Activated CD4-positive, alpha-beta memory T cell treated with anti-CD3 and anti-CD28 coated beads for 36 hours (primary cell): ENCODE data around the gene CCDC171. TPM values are rescaled to one million over a fixed set of nuclear protein-coding genes. Genes with fewer than 3 reads are reported as not detected.
"Not testable (repeated sequence)": the region's sequence is repeated elsewhere in the genome, so short reads cannot be mapped to it uniquely, and the experiment has no call there.

Experiments
- CTCF ChIA-PET: fragments of 350-600 bp; sonication (Branson Sonifier 250); formaldehyde crosslinking; loops from one replicate; lab custom pipeline; 2021; ENCODE audit warnings: antibody characterized with exemption, inconsistent platforms; lab: Charles Lee
- POLR2A ChIA-PET: fragments of 350-600 bp; sonication (Branson Sonifier 250); formaldehyde crosslinking; loops from one replicate; lab custom pipeline; 2021; ENCODE audit warnings: antibody characterized with exemption; lab: Charles Lee
- DNase-seq: peaks from one replicate; pipeline ENCODE4 v3.0.0-alpha.2; 2020
- H3K27ac Mint-ChIP-seq: one replicate; pipeline ENCODE4 v1.8.0; 2021; ENCODE audit warnings: mixed read lengths
- H3K27me3 Mint-ChIP-seq: one replicate; pipeline ENCODE4 v1.8.0; 2021; ENCODE audit warnings: mixed read lengths
- H3K36me3 Mint-ChIP-seq: one replicate; pipeline ENCODE4 v1.8.0; 2021; ENCODE audit warnings: mixed read lengths
- H3K4me1 Mint-ChIP-seq: one replicate; pipeline ENCODE4 v1.8.0; 2021; ENCODE audit warnings: low read depth, mixed read lengths
- H3K4me3 Mint-ChIP-seq: one replicate; pipeline ENCODE4 v1.8.0; 2021; ENCODE audit warnings: mild to moderate bottlenecking, mixed read lengths
- H3K9me3 Mint-ChIP-seq: one replicate; pipeline ENCODE4 v1.8.0; 2021; ENCODE audit warnings: mixed read lengths
- intact Hi-C: fragments of 100-400 bp; cut with micrococcal nuclease; formaldehyde crosslinking; loops from one replicate; pipeline ENCODE4 v1.15.1; 2023
- total RNA-seq, 2 experiments: library from RNA; stranded (reverse); gene quantifications; one replicate each; pipeline ENCODE4 v1.2.3, GENCODE V29; 2021

The CCDC171 gene
- total RNA-seq, 2 experiments from 2014 or later, result 2.5 to 2.7 TPM

GRCh38 chr9:15522130-15522755 lies 30.6 kb upstream of the CCDC171 start:
- intact Hi-C loops, result no loop called here
- Mint-ChIP-seq H3K36me3 (no peaks in the 10 kb centered on the region), H3K4me1 (no peaks in the 10 kb centered on the region), H3K27me3 (no peaks in the 10 kb centered on the region), H3K9me3 (no peaks in the 10 kb centered on the region), H3K4me3 (no peak overlapping the region), H3K27ac (no peak overlapping the region)
- POLR2A ChIA-PET, result no interaction called here
- CTCF ChIA-PET, result no interaction called here
- no peak for DNase-seq

GRCh38 chr9:15524845-15525455 lies 27.9 kb upstream of the CCDC171 start:
- no peaks in the 10 kb centered on the region for H3K9me3 Mint-ChIP-seq
- DNase-seq, result no peak
- CTCF ChIA-PET, result no interaction called here
- POLR2A ChIA-PET, result no interaction called here
- H3K4me1 Mint-ChIP-seq, result no peaks in the 10 kb centered on the region
- no peak overlapping the region for H3K27ac Mint-ChIP-seq
- H3K27me3 Mint-ChIP-seq, result no peaks in the 10 kb centered on the region
- H3K4me3 Mint-ChIP-seq, result no peak overlapping the region
- H3K36me3 Mint-ChIP-seq, result no peaks in the 10 kb centered on the region
- intact Hi-C loops, result no loop called here

- H3K36me3 Mint-ChIP-seq, result no peaks in the 10 kb centered on the region
- no peaks in the 10 kb centered on the region for H3K9me3 Mint-ChIP-seq
- POLR2A ChIA-PET, result no interaction called here
- no peaks in the 10 kb centered on the region for H3K4me1 Mint-ChIP-seq
- CTCF ChIA-PET, result no interaction called here
- H3K4me3 Mint-ChIP-seq, result no peak overlapping the region
- no peak for DNase-seq
- H3K27me3 Mint-ChIP-seq, result no peaks in the 10 kb centered on the region
- intact Hi-C loops, result no loop called here
- H3K27ac Mint-ChIP-seq, result no peak overlapping the region
These were observed 26.9 kb upstream of the CCDC171 start for GRCh38 chr9:15525958-15526357.

- H3K4me3 Mint-ChIP-seq, H3K27me3 Mint-ChIP-seq, H3K36me3 Mint-ChIP-seq, H3K27ac Mint-ChIP-seq, H3K9me3 Mint-ChIP-seq, CTCF ChIA-PET, POLR2A ChIA-PET, intact Hi-C loops, H3K4me1 Mint-ChIP-seq, DNase-seq: not testable (repeated sequence)
These were observed 25.8 kb upstream of the CCDC171 start for GRCh38 chr9:15527035-15527434.

- intact Hi-C loops, result no loop called here
- Mint-ChIP-seq H3K4me3 (no peak overlapping the region), H3K36me3 (no peaks in the 10 kb centered on the region), H3K9me3 (no peaks in the 10 kb centered on the region), H3K27me3 (no peaks in the 10 kb centered on the region), H3K4me1 (peaks cover 9% of the 10 kb centered on the region), H3K27ac (no peak overlapping the region)
- no peak for DNase-seq
- ChIA-PET CTCF (interaction anchor here (0.9 to 1.9 kb wide), 3 partner anchors 19 to 86 kb away, joined by 3 to 5 read pairs (median 4); partner anchors contain the start of gene PSIP1), POLR2A (no interaction called here)
These were observed 23.1 kb upstream of the CCDC171 start for GRCh38 chr9:15529566-15530324.

GRCh38 chr9:15531380-15531779 lies 21.5 kb upstream of the CCDC171 start:
- Mint-ChIP-seq H3K4me3 (no peak overlapping the region), H3K27ac (peak overlapping the region; percentile 49), H3K36me3 (no peaks in the 10 kb centered on the region), H3K9me3 (no peaks in the 10 kb centered on the region), H3K4me1 (peaks cover 9% of the 10 kb centered on the region), H3K27me3 (no peaks in the 10 kb centered on the region)
- intact Hi-C loops, result no loop called here
- peak; percentile 27 for DNase-seq
- POLR2A ChIA-PET, result interaction anchor here (1.2 kb wide), 1 partner anchor 20 kb away, joined by 3 read pairs; the partner anchor contains the start of gene PSIP1
- CTCF ChIA-PET, result interaction anchor here (0.7 to 1.9 kb wide), 3 partner anchors 20 to 75 kb away, joined by 3 to 5 read pairs (median 4); partner anchors contain the start of gene PSIP1

- H3K27ac Mint-ChIP-seq, result no peak overlapping the region
- ChIA-PET POLR2A (interaction anchor here (1.5 kb wide), 1 partner anchor 11 kb away, joined by 3 read pairs; the partner anchor contains the start of gene CCDC171), CTCF (no interaction called here)
- H3K4me1 Mint-ChIP-seq, result no peaks in the 10 kb centered on the region
- no peaks in the 10 kb centered on the region for H3K36me3 Mint-ChIP-seq
- H3K27me3 Mint-ChIP-seq, result no peaks in the 10 kb centered on the region
- no peak for DNase-seq
- intact Hi-C loops, result no loop called here
- H3K4me3 Mint-ChIP-seq, result no peak overlapping the region
- no peaks in the 10 kb centered on the region for H3K9me3 Mint-ChIP-seq
These were observed 11.0 kb upstream of the CCDC171 start for GRCh38 chr9:15541872-15542271.

GRCh38 chr9:15542624-15543023 lies 10.2 kb upstream of the CCDC171 start:
- POLR2A ChIA-PET, result no interaction called here

GRCh38 chr9:15543047-15543813 lies 9.6 kb upstream of the CCDC171 start:
- no peak overlapping the region for H3K27ac Mint-ChIP-seq
- H3K9me3 Mint-ChIP-seq, result no peaks in the 10 kb centered on the region
- no peak for DNase-seq
- H3K4me3 Mint-ChIP-seq, result no peak overlapping the region
- ChIA-PET CTCF (no interaction called here), POLR2A (no interaction called here)
- H3K36me3 Mint-ChIP-seq, result no peaks in the 10 kb centered on the region
- no peaks in the 10 kb centered on the region for H3K27me3 Mint-ChIP-seq
- intact Hi-C loops, result no loop called here
- no peaks in the 10 kb centered on the region for H3K4me1 Mint-ChIP-seq

More at GRCh38 chr9:15542624-15543023, 10.2 kb upstream of the CCDC171 start:
- no peak for DNase-seq
- Mint-ChIP-seq H3K36me3 (no peaks in the 10 kb centered on the region), H3K4me3 (no peak overlapping the region), H3K4me1 (no peaks in the 10 kb centered on the region), H3K27ac (no peak overlapping the region), H3K9me3 (no peaks in the 10 kb centered on the region), H3K27me3 (no peaks in the 10 kb centered on the region)
- intact Hi-C loops, result no loop called here
- CTCF ChIA-PET, result no interaction called here

GRCh38 chr9:15549611-15550010 lies 3.2 kb upstream of the CCDC171 start:
- H3K9me3 Mint-ChIP-seq, result no peaks in the 10 kb centered on the region
- no peaks in the 10 kb centered on the region for H3K27me3 Mint-ChIP-seq
- intact Hi-C loops, result loop anchor here (5.0 kb wide), 2 partner anchors 67 to 197 kb away; no protein-coding TSS in a partner anchor
- ChIA-PET POLR2A (no interaction called here), CTCF (interaction anchor here (1.3 kb wide), 1 partner anchor 57 kb away, joined by 4 read pairs; no protein-coding TSS in a partner anchor)
- H3K36me3 Mint-ChIP-seq, result no peaks in the 10 kb centered on the region
- H3K4me3 Mint-ChIP-seq, result no peak overlapping the region
- peaks cover 11% of the 10 kb centered on the region for H3K4me1 Mint-ChIP-seq
- H3K27ac Mint-ChIP-seq, result no peak overlapping the region
- no peak for DNase-seq

- intact Hi-C loops, result loop anchor here (5.0 kb wide), 2 partner anchors 71 to 201 kb away; no protein-coding TSS in a partner anchor
- Mint-ChIP-seq H3K4me1 (peaks cover 11% of the 10 kb centered on the region), H3K27ac (peak overlapping the region; percentile 61), H3K36me3 (peaks cover 4% of the 10 kb centered on the region), H3K27me3 (no peaks in the 10 kb centered on the region), H3K9me3 (no peaks in the 10 kb centered on the region), H3K4me3 (peak overlapping the region; percentile 79)
- ChIA-PET POLR2A (interaction anchor here (1.2 to 2.5 kb wide), 2 partner anchors 42 to 247 kb away, joined by 5 to 30 read pairs; partner anchors contain the start of genes PSIP1 and TTC39B), CTCF (interaction anchor here (1.3 to 2.1 kb wide), 6 partner anchors 20 to 341 kb away, joined by 3 to 30 read pairs (median 6); partner anchors contain the start of genes PSIP1 and SNAPC3)
- no peak for DNase-seq
These were observed 670 bp downstream of the CCDC171 start for GRCh38 chr9:15553528-15553898.
